NCI-H1092 treated with DMSO at 0.1 percent for 48 hours (cell line): Measurements from ENCODE around the gene SAPCD2.

ENCODE experiments used
- DNase-seq: peaks from one replicate; lab custom pipeline; 2025; lab: John Stamatoyannopoulos, UW

SAPCD2 gene

DNA sequence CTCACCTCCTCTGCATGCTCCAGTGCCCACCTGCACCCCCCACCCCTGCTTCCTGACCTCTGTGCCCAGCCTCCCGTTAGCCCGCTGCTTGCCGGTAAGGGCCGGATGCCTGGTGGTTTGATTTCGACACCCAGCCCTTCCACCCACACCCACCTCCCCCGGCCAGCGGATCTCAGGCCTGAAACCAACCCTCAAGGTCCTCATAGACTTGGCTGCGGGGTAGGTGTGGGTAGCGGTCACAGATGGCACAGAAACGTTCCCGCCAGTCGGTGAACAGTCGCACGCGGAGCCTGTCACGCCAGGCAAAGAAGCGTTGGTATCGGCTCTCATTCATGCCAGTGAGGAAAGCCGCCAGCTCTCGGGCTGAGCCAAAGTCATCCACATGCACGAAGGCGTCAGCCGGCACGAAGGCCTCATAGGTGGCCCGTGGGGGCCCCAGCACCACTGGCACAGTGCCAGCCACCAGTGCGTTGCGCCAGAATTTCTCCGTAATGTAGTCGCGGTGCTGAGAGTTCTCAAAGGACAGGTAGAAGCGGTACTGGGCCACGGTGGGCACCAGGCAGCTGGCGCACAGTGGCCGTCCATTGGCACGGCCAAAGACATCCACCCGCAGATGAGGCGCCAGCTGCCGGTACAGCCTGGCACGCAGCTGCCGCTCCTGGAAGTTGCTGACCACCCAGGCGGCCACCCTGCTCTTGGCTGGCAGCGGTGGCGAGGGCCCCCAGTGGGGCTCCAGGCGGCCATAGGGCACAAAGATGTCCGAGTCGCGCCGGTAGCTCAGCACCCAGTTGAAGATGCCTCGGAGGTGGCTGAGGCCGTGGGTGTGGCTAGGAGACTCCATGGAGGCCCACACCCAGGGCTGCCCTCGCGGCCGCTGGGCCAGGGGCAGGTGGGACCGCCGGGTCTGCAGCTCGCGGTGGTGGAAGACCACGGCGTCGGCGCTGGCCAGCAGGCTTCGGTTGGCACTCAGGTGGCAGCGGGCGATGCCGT, 39.5 kb downstream of the SAPCD2 start:
- DNase-seq: no peak

GRCh38 chr9:137030006-137030405, 40.4 kb downstream of the SAPCD2 start:
- no peak for DNase-seq

DNA sequence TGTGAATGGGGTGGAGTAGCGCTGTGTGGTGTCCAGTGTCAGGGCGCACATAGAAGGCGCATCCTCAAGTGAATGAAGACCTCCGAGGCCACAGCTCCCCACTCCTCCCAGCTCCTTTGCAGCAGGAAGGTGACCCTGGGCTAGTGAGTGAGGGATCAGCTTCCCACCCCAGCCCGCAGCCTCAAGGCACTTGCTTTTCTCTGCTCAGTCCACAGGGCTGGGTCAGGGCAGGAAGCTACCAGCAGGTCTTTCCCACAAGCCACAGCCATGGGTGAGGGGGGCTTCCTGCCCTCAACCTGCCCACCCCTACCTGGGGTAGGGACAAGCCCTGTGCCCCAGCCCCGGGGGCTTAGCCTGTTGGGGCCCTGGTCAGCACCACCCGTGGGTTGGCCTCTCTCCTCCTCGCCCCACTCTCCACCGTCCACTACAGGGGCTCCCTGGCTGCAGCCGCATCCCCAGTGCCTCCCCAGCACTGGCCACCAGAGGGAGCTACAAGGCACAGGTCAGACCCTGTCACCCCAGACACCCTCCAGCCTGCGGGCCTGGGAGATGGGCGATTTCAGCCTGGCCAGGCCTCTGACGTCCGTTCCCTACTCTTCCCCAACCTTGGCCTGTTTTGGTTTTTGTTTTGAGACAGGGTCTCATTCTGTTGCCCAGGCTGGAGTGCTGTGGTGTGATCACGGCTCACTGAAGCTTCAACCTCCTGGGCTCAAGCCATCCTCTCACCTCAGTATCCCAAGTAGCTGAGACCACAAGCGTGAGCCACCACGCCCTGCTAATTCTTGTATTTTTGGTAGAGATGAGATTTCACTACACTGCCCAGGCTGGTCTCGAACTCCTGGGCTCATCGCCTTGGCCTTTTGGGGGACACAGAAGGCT, 41.1 kb downstream of the SAPCD2 start:
- peak; percentile 49 for DNase-seq

GRCh38 chr9:137028263-137029057, 41.9 kb downstream of the SAPCD2 start:
- DNase-seq: peak; percentile 44

GRCh38 chr9:137027369-137028262, 42.7 kb downstream of the SAPCD2 start, which contains the start of gene ABCA2:
TSS of gene ABCA2 (minus strand) at chr9:137028237. CDS start at chr9:137028140, 97 bp downstream.
- no peak for DNase-seq

GRCh38 chr9:137026828-137027227, 43.5 kb downstream of the SAPCD2 start:
- peak; percentile 22 for DNase-seq

DNA sequence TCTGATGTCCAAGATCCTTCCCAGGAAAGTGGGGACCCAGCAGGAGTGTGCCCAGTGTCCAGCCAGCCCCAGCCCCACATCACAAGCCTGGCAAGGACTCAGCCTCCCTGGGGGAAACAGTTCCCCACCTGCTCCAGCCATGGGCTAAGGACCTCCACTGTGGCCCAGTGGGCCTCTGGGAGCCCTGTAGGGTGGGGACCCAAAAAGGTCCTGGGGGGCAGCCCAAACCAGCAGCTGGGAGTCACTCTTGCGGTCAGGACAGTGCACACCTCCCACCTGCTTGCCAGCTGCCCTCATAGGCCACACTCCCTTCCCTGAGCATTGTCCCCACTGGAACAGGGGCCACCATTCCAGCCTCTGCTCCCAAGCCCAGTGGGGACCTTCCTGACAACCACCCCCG, 44.0 kb downstream of the SAPCD2 start:
- no peak for DNase-seq

GRCh38 chr9:137025517-137025966, 44.8 kb downstream of the SAPCD2 start:
- DNase-seq: peak; percentile 21

DNA sequence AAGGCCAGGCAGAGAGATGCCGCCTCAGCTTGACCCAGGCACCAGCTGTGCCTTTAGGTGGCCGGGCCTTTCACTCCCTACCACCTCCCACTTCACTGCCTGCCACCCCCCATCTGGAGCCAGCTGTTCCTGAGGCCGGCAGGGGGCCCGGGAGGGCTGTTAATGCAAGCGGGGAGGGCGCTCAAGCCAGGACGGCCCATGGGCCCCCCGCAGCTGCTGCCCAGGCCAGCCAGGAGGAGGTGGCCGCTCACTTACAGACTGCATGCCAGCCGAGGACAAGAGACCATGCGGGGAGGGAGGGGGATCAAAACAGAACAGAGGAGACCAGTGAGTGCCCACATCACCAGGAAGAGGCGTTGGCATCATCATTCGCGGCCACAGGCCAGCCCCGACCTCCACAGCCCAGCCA, 46.8 kb downstream of the SAPCD2 start:
- no peak for DNase-seq

DNA sequence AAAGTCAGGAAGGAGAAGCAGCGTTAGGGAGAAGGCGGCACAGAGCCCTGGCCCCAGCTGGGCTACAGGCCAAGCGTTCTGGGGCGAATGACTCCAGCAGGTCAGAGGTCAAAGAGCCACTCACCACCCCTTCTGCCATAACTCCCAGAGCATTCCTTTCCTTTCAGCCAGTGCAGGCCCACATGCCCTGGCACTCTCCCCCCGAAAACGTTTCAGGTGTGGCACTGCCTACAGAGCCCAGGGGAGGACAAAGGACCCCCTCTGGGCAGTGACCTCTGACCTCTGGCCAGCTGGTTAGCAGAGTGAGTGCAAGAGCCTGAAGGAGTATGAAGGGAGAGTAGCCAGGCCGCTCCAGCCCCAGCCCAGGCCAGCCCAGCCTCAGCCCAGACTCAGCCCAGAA, 47.2 kb downstream of the SAPCD2 start:
- no peak for DNase-seq

GRCh38 chr9:137022662-137023008, 47.7 kb downstream of the SAPCD2 start:
- DNase-seq: no peak

- DNase-seq: no peak
Measured at GRCh38 chr9:137021979-137022661, 48.2 kb downstream of the SAPCD2 start.

GRCh38 chr9:137021568-137021978, 48.8 kb downstream of the SAPCD2 start:
- DNase-seq: no peak

GRCh38 chr9:137020771-137021567, 49.4 kb downstream of the SAPCD2 start:
- DNase-seq: no peak

DNA sequence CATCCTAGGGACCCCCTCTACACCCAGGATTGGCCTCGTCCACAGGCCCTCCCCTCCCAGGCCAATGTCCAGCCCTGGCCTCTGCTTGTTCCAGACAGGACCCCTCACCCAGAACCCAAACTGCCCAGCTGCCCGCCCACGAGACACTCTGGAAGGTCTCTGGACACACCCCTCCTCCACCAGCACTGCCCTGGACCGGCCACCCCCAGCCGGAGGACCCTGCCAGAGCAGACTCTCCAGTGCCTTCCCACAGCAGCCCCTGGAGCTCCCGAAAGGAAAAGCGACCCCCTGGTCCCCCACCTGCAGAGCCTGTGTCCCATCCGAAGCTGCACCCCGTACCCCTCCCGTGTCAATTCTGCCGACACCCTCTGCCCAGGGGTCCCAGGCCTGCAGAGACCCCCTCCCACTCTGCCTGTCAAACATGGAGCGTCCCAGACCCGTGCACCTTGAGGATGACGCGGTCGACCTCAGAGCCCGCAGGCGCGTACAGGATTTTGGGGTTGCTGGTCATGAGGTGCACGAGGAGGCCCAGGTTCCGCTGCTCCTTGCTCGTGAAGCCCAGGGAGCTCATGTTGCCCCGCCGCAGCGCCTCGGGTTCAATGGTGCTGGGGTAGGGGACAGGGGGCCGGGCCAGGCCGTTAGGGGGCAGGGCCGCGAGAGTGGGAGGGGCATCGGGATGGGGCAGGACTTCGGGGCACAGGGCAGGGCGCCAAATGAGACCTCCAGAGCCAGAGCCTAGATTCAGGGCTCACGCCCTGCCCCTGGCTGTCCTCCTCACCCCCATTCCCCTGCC, 50.3 kb downstream of the SAPCD2 start:
- no peak for DNase-seq

DNA sequence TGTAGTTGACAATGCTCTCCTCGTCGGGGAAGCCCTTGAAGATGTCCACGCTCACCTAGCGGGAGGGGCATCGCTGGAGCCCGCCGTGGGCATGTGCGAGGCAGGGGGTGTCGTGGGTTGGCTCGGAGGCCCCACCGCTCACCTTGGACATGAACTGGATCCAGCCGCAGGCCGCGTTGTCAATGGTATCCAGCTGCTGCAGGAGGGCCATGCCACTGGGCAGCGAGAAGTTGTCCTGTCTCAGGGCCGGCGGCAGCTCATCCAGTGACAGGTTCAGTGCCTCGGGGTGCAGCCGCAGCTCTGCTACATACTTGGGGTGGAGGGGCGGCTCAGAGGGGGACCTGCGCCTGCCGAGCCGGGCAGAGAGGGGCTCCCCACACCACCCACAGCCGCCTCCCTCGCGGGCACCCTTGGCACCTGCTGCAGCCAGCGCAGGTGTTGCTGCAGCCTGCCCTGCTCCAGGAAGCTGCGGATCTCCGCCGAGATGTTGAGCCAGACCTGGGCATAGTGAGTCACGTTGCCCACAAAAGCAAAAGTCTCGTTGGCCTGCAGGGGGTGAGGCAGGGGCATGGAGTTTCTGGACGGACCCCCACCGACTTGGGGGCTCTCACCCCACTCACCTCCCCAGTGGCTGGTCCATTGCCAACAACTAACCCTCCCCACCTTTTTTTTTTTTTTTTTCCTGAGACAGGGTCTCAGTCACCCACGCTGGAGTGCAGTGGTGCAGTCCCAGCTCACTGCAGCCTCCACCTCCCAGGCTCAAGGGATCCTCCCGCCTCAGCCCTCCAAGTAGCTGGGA, 51.4 kb downstream of the SAPCD2 start:
- no peak for DNase-seq

DNA sequence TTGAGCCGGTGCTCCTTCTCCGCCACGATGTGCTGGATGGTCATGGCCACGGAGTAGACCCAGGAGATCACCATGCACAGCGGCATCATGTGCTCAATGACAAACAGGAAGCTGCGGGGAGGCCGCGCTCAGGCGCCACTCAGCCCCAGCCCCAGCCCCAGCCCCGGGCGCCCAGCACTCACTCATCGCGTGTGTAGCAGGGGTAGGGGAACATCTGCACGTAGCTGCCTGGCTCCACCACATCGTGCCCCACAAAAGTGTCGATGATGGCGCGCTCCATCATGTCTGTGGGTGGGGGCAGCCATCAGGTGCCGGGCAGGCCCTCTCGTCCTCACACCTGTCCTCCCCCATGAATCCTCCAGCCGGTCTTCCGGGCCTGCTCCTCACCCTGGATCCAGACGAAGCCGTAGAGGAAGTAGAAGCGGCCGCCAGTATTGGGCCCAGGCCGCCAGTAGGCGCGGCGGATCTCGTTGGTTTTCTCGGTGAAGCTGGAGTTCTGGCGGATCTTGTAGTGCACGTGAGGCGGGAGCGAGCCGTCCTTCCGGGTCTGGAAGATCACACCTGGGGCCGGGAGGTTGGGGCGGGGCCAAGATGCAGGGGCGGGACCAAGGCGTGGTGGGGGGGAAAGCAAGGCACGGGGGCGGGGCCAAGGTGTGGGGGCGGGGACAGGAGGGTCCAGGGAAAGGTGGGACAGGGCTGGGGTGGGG, 52.4 kb downstream of the SAPCD2 start:
- DNase-seq: no peak
